ENCODE measurements around the gene CHD8.
A peak's percentile ranks its signal among the peaks of the same experiment; 100 is the strongest.
"Not testable (repeated sequence)": the region's sequence is repeated elsewhere in the genome, so short reads cannot be mapped to it uniquely, and the experiment has no call there.

CHD8 gene

DNA sequence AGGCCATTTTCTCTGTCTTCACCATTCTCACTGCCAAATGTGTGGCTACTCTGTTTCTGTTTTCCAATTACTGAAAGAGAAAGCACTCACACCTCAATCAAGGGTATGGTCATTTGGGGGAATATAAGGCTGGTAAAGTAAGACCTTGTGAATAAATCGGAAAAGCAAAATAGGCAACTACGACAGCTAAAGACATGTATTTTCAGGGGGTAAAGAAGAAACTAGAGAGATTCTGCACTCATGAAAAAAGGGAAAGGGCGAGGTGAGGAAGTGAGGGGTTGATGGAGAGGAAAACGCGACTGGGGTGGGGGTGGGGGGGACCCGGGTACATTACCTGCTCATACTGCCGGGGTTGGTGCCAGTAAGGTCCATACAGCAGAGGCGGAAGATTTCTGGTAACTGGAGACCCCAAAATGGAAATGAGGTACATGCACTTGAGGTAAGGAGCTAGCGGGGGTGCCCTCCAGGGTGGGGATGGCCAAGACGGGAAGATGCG lies 19.3 kb downstream of the CHD8 start:
- no peak for DNase-seq (ENCODE audit: low spot score)

GRCh38 chr14:21431126-21431525 lies 24.8 kb downstream of the CHD8 start:
- DNase-seq (ENCODE audit: low spot score): no peak

GRCh38 chr14:21428930-21429329 lies 27.0 kb downstream of the CHD8 start:
- no peak for DNase-seq (ENCODE audit: low spot score)

DNA sequence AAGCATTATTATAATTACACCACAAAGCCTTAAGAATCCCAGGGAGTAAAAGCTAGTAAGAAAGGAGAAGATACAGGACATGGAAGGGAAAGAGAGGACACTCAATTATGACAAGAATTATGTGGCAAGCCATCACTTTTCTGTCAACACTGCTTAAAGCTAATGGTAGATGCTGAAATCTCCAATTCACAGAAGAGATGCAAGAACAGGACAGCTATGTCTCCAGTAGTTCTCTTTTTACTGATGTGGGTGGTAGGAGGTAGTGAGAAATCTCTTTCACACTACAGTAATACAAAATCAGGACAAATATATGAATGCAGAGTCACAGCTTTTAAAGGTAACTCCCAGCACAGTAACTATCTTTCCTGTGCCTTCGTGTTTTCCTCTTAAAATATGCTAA lies 29.2 kb downstream of the CHD8 start:
- DNase-seq (ENCODE audit: low spot score): no peak

GRCh38 chr14:21419528-21419927 lies 36.4 kb downstream of the CHD8 start:
- DNase-seq (ENCODE audit: low spot score): no peak

DNA sequence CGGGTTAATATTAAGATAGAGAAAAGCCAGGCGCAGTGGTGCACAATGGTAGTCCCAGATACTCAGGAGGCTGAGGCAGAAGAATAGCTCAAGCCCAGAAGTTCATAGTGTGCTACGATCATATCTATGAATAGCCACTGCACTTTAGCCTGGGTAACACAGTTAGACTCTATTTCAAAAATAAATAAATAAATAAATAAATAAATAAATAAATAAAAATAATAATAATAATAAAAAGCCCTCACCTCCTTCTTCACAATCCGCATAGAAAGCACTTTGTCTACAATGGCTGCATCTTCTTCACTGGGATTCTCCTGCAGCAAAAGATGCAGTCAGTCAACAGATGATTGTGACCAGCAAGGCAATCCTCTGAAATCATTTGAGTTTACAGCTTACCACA lies 40.6 kb downstream of the CHD8 start:
- no peak for DNase-seq (ENCODE audit: low spot score)

DNA sequence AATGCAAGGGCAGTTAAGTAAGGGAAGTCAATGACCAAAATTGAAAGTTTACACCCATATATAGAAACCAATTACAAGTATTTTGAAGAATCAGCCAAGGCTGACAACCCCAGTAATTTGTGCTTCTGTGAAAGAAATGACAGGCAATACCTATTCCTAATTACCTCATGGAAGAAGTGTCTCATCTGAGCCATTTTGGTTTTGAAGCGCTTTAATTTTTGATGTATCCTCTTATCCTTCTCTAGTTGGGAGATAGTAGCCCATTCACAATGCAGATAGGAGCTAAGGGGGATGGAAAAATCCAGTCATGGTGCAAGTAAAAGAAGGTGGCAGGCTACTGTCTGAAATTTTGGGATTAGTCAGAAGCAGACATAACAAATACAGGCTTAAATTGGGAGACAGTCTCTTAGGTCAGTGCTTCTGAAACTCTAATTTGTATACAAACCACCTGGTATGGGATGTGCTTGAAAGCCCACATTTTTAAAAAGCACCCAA lies 41.7 kb downstream of the CHD8 start:
- no peak for DNase-seq (ENCODE audit: low spot score)

GRCh38 chr14:21408147-21408546 lies 47.8 kb downstream of the CHD8 start:
- DNase-seq (ENCODE audit: low spot score): peak; percentile 38

DNA sequence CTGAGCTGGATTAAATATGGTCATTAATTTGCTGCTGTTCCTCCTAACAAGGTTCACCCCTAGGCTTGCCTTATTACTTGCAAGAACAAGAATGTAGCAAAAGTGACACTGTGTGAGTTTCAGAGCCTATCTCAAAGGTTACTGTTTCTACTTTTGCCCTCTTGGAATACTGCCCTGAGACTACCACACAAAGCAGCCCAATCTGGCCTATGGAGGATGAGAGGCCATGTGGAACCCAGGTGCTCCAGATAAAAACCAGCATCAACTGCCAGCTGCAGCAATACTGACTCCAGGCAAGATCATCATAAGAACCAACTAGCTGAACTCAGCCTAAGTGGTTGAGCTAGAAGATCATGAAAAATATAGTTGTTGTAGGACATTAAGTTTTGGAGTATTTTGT lies 49.7 kb downstream of the CHD8 start:
- DNase-seq (ENCODE audit: low spot score): no peak

DNA sequence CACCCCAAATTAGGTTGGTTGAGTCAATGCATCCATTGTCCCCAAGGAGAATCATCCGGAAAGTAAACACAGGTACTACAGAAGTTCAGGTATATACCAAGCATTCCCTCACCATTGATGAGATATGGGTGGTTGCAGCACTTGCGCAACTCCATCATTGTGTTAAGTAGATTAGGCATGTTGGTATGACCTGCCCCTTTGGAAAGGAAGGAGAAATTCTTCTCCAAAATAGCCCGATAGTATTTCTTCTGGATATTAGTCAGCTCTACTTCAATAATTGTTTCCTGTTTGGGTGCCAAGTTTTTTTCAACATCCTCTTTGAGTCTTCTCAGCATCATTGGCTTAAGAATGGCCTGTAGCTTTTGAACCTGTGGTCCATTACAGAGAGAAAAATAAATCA lies 50.8 kb downstream of the CHD8 start:
- DNase-seq (ENCODE audit: low spot score): no peak

GRCh38 chr14:21399311-21399870 lies 56.5 kb downstream of the CHD8 start:
- no peak for DNase-seq (ENCODE audit: low spot score)

- DNase-seq (ENCODE audit: low spot score): no peak
These were observed 57.0 kb downstream of the CHD8 start for GRCh38 chr14:21398901-21399300.

DNA sequence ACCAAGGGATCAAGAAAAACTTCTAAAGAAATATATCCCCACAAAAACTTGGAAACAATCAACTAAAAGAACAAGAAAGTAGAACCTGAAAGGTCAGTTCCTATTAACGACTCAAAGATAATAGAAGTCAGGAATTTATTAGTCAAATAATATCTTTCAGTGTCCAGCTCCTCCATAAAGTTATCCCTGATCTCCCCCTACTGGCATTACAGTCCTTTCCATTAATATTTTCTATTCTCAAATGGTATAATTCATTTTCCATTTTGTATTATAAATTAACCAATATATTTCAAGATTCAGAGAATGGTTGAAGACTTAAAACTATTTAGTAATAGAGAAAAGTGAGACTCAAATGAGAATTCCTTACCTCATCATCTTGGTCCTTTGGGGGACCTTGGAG lies 60.5 kb downstream of the CHD8 start:
- DNase-seq (ENCODE audit: low spot score): no peak

DNA sequence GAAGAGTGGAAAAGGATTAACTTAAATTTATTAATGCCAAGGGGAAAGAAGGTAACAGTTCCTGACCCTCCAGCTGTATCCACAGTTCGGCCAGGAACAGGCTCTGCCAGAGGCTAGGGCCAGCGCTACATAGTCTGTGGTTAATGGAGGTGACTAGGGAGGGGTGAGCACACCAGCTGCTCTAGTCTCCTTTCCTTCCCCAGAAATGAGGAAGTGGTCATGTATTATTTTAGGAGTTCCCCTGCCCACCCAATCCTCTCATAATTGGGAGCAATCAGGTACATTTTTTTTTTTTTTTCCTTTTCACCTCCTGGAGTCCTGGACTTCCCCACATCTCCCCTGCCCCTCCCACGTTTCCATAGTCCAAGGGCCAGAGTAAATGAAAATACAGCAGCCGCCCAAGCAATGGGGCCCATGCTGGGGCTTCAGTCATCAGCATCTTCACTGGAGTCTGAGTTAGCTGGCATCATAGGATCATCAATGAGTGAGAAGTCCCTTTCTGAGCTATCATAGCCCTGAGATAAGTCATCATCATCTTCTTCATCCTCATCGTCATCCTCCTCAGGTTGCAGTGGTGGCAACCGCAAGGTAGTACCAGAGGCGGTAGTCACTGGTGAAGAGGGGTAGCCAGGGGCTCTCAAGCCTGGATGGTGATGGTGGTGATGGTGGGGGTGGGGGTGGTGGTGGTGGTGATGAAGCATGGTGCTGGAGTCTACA lies 70.6 kb downstream of the CHD8 start:
- no peak for DNase-seq (ENCODE audit: low spot score)

DNA sequence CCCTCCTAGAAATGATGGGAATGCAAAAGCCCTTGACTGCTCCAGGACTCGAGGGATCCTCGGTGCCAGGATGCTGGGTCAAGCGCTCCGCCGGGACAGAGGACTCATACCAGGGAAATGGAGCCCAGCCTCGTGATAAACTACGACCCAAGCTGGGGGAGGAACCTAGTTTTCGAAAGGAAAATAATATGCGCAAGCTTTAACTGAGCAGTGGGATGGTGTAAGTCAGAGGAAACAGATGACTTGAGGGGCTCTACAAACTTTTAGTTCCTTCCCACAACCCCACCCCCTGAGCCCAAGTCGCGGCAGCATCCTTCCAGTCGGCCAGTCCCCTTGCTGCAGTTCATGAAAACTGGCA lies 71.5 kb downstream of the CHD8 start:
- no peak for DNase-seq (ENCODE audit: low spot score)

DNA sequence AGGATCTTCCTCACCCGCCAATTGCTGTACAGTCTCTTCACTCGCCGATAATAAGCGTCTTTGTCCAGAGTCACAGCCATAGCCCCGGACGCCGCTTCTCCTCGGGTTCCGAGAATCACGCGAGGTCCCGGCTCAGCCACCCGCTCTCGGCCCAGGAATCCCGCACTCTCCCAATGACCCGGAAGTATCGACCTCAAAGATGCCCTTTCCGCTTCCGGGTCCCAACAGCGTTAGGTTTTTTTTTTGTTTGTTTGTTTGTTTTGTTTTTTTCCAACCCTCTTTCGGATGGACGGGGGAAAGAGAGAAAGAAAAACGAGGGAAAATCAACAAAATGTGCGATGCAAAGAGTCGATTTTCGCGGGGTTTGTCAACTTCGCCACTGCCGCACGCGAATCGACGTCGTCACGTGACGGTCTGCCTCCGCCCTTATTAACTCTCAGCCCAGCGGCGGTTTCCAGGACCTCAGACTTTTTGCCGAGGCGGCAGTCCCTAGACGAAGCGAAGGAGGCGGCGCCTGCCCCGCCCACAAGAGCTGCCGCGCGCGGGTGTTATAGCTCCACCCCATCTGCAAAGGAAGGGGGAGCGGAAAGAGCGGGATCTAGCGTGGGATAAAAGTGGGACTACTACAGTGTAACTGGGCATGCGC lies 72.0 kb downstream of the CHD8 start, which contains the start of gene SUPT16H:
Gene SUPT16H, minus strand, starts transcription at position 172 of the 646 bp plus-strand sequence. Its CDS starts 92 bp downstream, at position 80.
- DNase-seq (ENCODE audit: low spot score): peak; percentile 94

GRCh38 chr14:21382886-21383847 lies 72.8 kb downstream of the CHD8 start:
- peak; percentile 63 for DNase-seq (ENCODE audit: low spot score)

GRCh38 chr14:21382095-21382494 lies 73.8 kb downstream of the CHD8 start:
- no peak for DNase-seq (ENCODE audit: low spot score)

GRCh38 chr14:21379338-21379737 lies 76.6 kb downstream of the CHD8 start:
- no peak for DNase-seq (ENCODE audit: low spot score)

DNA sequence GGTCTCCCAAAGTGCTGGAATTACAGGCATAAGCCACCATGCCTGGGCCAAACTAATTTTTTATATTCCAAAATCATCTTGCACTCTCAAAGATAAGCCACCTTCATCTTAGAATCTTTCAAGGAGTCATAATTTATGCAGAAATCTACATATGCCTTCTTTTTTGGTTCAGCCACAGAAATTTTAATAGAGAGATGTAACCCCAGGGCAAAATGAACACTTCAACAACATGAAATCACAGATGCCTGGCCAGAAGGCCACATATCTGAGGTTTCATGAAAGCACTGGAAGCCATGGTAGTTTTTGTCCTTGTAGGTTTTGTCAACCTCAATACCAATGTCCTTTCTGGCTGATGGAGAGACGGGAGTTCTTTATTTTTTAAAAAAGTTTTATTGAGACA lies 81.9 kb downstream of the CHD8 start:
- no peak for DNase-seq (ENCODE audit: low spot score)

DNA sequence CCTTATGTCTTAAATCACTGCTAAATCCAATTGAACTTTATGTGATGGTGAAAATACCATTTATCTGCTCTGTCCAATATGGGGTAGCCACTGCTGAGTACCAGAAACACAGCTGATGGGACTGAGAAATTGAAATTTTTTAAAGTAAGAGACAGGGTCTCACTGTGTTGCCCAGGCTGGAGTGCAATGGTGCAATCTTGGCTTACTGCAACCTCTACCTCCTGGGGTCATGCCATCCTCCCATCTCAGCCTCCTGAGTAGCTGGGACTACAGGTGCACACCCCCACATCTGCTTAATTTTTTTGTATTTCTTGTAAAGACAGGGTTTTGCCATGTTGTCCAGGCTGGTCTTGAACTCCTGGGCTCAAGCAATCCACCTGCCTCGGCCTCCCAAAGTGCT lies 83.1 kb downstream of the CHD8 start:
- DNase-seq (ENCODE audit: low spot score): not testable (repeated sequence)

All from GM03348 (cell line).